Body of pancreas (tissue), 4 donors: ENCODE data around the gene SVIP. TPM values are rescaled to one million over a fixed set of nuclear protein-coding genes. Genes with fewer than 3 reads are reported as not detected.

ENCODE experiments used
- ATAC-seq: fragments of 150-250 bp; one replicate; pipeline ENCODE4 v1.9.1; 2016
- DNase-seq, 4 donors: peaks; one replicate each; pipeline ENCODE4 v3.0.0-alpha.2; 2019
- H3K27ac ChIP-seq, 4 donors: fragments of 200-600 bp; sonication (generic); 1 replicate in 3 of 4; 2 replicates in 1 of 4; pipeline versions ENCODE4 v1.5.1 to v1.6.1; 2016 to 2019; ENCODE audit warnings: mild to moderate bottlenecking in 1 of 4, mixed read lengths in 1 of 4, moderate library complexity in 1 of 4
- H3K27me3 ChIP-seq, 2 donors: fragments of 200-600 bp; sonication (generic); one replicate each; pipeline ENCODE4 v1.6.0; 2016; ENCODE audit warnings: mild to moderate bottlenecking in 1 of 2
- H3K36me3 ChIP-seq, 2 donors: fragments of 200-600 bp; sonication (generic); replicated peaks in 1 of 2; 2 replicates each; pipeline ENCODE4 v1.5.1; 2016; ENCODE audit warnings: low read depth in 2 of 2; ENCODE audit not compliant: insufficient read depth in 1 of 2
- H3K4me1 ChIP-seq: fragments of 200-600 bp; sonication (generic); one replicate; pipeline ENCODE4 v1.6.0; 2016
- H3K4me3 ChIP-seq, 2 donors: fragments of 200-600 bp; sonication (generic); 1 replicate in 1 of 2; 2 replicates in 1 of 2; pipeline ENCODE4 v1.5.1; 2016 to 2019
- H3K9me3 ChIP-seq, 3 donors: fragments of 200-600 bp; sonication (generic); 1 replicate in 2 of 3; 2 replicates in 1 of 3; pipeline ENCODE4 v1.5.1; 2016
- CTCF ChIP-seq, 7 experiments: fragments of 450-650 bp in 4 of 7; fragments of 200-600 bp in 3 of 7; sonication (generic) in 3 of 7; IDR thresholded peaks; one replicate each; pipeline ENCODE4 v1.5.1; 2016 to 2019; ENCODE audit warnings: antibody characterized with exemption in 7 of 7
- POLR2A ChIP-seq, 3 donors: fragments of 450-650 bp; IDR thresholded peaks; one replicate each; pipeline ENCODE4 v1.6.1; 2016; ENCODE audit warnings: antibody characterized with exemption in 3 of 3, mild to moderate bottlenecking in 2 of 3
- WGBS, 2 donors: methylation state at CpG; one replicate each; pipeline ENCODE4 v1.1.5; 2017; 5-methylcytosine and 5-hydroxymethylcytosine counted together
- intact Hi-C: fragments of 100-400 bp; cut with DNase I; formaldehyde crosslinking; loops from one replicate; pipeline ENCODE4 v1.15.1; 2023
- total RNA-seq, 2 donors: library from RNA; depleted of rRNA; stranded (reverse); fragments of >200 nt; gene quantifications; one replicate each; pipeline ENCODE4 v1.1.0, GENCODE V29; 2016

The SVIP gene
- 10 to 100 TPM in 1 of 2 donors, 1 to 10 TPM in 1; 9.9 to 11.5 TPM for total RNA-seq

- Histone ChIP-seq H3K4me1 (peaks cover 14% of the 10 kb centered on the region), H3K27me3 (no peaks in the 10 kb centered on the region), H3K36me3 (peaks cover 0 to 1% of the 10 kb centered on the region in 2 donors), H3K27ac (peak within 1 kb of the TSS; percentile 83 to 94 (median 91)), H3K9me3 (no peaks in the 10 kb centered on the region), H3K4me3 (peak within 1 kb of the TSS; percentile 80 to 86)
- intact Hi-C loops, result no loop called here
- TF ChIP-seq POLR2A (IDR thresholded peaks at IDR 0.05), result peak; percentile 87 to 93 (median 90)
- peak; percentile 44 to 88 (median 67) for TF ChIP-seq CTCF (IDR thresholded peaks at IDR 0.05)
- 1 to 2% methylated on average over 24 to 78 of the region's 79 CpGs for WGBS, 2 donors
- ATAC-seq (peak; percentile 98), DNase-seq (peak; percentile 97 to 99 (median 98))
These were observed at the start of gene SVIP for GRCh38 chr11:22829231-22830081. Gene SVIP, minus strand, starts transcription at chr11:22829801. Its CDS starts 53 bp downstream, at chr11:22829748.

GRCh38 chr11:22878604-22879003, 49.0 kb upstream of the SVIP start:
- Histone ChIP-seq H3K4me1 (peaks cover 2% of the 10 kb centered on the region), H3K27me3 (no peaks in the 10 kb centered on the region), H3K9me3 (no peaks in the 10 kb centered on the region), H3K36me3 (no peaks in the 10 kb centered on the region), H3K4me3 (no peak overlapping the region), H3K27ac (no peak overlapping the region)
- intact Hi-C loops, result no loop called here
- ATAC-seq (no peak), DNase-seq (no peak)
- no peak for TF ChIP-seq CTCF (IDR thresholded peaks at IDR 0.05)
- TF ChIP-seq POLR2A (IDR thresholded peaks at IDR 0.05), result no peak

- Histone ChIP-seq H3K9me3 (no peaks in the 10 kb centered on the region), H3K4me1 (no peaks in the 10 kb centered on the region), H3K36me3 (no peaks in the 10 kb centered on the region), H3K4me3 (no peak overlapping the region), H3K27me3 (no peaks in the 10 kb centered on the region), H3K27ac (no peak overlapping the region)
- intact Hi-C loops, result no loop called here
- DNase-seq (no peak), ATAC-seq (no peak)
- TF ChIP-seq POLR2A (IDR thresholded peaks at IDR 0.05) (no peak), CTCF (IDR thresholded peaks at IDR 0.05) (no peak)
These were observed 48.4 kb upstream of the SVIP start for GRCh38 chr11:22878039-22878438.

GRCh38 chr11:22875869-22876473, 46.4 kb upstream of the SVIP start:
- no peaks in the 10 kb centered on the region for H3K4me1 ChIP-seq
- peak; percentile 80 to 83 (median 82) for DNase-seq
- no peak overlapping the region for H3K27ac ChIP-seq
- no peak overlapping the region for H3K4me3 ChIP-seq
- ATAC-seq, result peak; percentile 98
- TF ChIP-seq CTCF (IDR thresholded peaks at IDR 0.05) (peak; percentile 73 to 97 (median 95)), POLR2A (IDR thresholded peaks at IDR 0.05) (no peak)
- WGBS, 2 donors, result 0 to 2% methylated on average over 2 of the region's 2 CpGs
- intact Hi-C loops, result no loop called here
- H3K36me3 ChIP-seq, result no peaks in the 10 kb centered on the region
- H3K9me3 ChIP-seq, result no peaks in the 10 kb centered on the region
- no peaks in the 10 kb centered on the region for H3K27me3 ChIP-seq
